K562 (cell line): ENCODE data around the gene UBFD1. TPM values are rescaled to one million over a fixed set of nuclear protein-coding genes. Genes with fewer than 3 reads are reported as not detected.
A peak's percentile ranks its signal among the peaks of the same experiment; 100 is the strongest.

Experiments used
- ATAC-seq: fragments of 200-7000 bp; cut with Tn5 transposase; 3 replicates; pipeline ENCODE4 v1.9.1; 2020; ENCODE audit warnings: moderate library complexity
- BruUV-seq: library from RNA; stranded (reverse); fragments of 400-500 nt; replicated peaks from 2 replicates; lab custom pipeline; 2021; lab: Mats Ljungman, UMichigan
- CTCF ChIA-PET: fragments of 300-600 bp; formaldehyde crosslinking; extraction: SDS; loops from one replicate; lab custom pipeline; 2021; ENCODE audit warnings: low intra/inter-chr PET ratio; lab: Yijun Ruan, JAX
- POLR2A ChIA-PET: fragments of 300-600, 350-650 bp; sonication (Branson Sonifier 250); formaldehyde crosslinking; extraction: SDS; loops from one replicate; lab custom pipeline; 2021; ENCODE audit warnings: antibody characterized with exemption, inconsistent platforms; lab: Yijun Ruan, JAX
- DNase-seq, 4 experiments: peaks; one replicate each; pipeline versions ENCODE4 v3.0.0 to v3.0.0-alpha.2; 2011 to 2018; ENCODE audit warnings: low spot score in 3 of 4, mixed read lengths in 3 of 4; ENCODE audit errors: extremely low read depth in 1 of 4
- FAIRE-seq: peaks from 2 replicates; lab custom pipeline; 2011; peaks lifted over from hg19 to GRCh38; lab: Jason Lieb, UNC
- H2AFZ ChIP-seq: 2 replicates; pipeline ENCODE4 v1.6.0; 2011; ENCODE audit warnings: low read depth, low read length, control low read depth, inconsistent platforms
- H3K27ac ChIP-seq: fragments of 200-600 bp; 3 replicates; pipeline ENCODE4 v1.8.0; 2011; ENCODE audit warnings: low read depth, mild to moderate bottlenecking, control low read depth, inconsistent platforms, low read length, moderate library complexity, mixed read lengths; ENCODE audit errors: extremely low read depth
- H3K27me3 ChIP-seq, 2 experiments: fragments of 300-600 bp in 1 of 2; 2 replicates in 1 of 2; 3 replicates in 1 of 2; pipeline versions ENCODE4 v1.6.0 to v1.8.0; 2011; ENCODE audit warnings: inconsistent platforms in 2 of 2, low read length in 2 of 2, mild to moderate bottlenecking in 1 of 2, mixed read lengths in 1 of 2, moderate library complexity in 1 of 2; ENCODE audit not compliant: control insufficient read depth in 2 of 2, insufficient read depth in 2 of 2
- H3K36me3 ChIP-seq: fragments of 300-600 bp; 3 replicates; pipeline ENCODE4 v1.8.0; 2011; ENCODE audit warnings: mild to moderate bottlenecking, low read length, inconsistent platforms; ENCODE audit not compliant: control insufficient read depth, insufficient read depth
- H3K4me1 ChIP-seq, 2 experiments: fragments of 200-600 bp in 1 of 2; replicated peaks in 1 of 2; 2 replicates in 1 of 2; 3 replicates in 1 of 2; pipeline versions ENCODE4 v1.5.1 to v1.8.0; 2011; ENCODE audit warnings: inconsistent platforms in 2 of 2, low read length in 2 of 2, mild to moderate bottlenecking in 1 of 2, mixed read lengths in 1 of 2, moderate library complexity in 1 of 2; ENCODE audit not compliant: control insufficient read depth in 2 of 2, insufficient read depth in 2 of 2
- H3K4me2 ChIP-seq: 2 replicates; pipeline ENCODE4 v1.6.1; 2011; ENCODE audit warnings: low read length, control low read depth, inconsistent platforms, mixed read lengths; ENCODE audit not compliant: insufficient read depth
- H3K4me3 ChIP-seq: fragments of 200-600 bp; sonication (generic), shearing (Covaris generic); 2 replicates; pipeline ENCODE4 v1.5.1; 2016; ENCODE audit warnings: control low read depth, inconsistent platforms
- H3K79me2 ChIP-seq: fragments of 200-600 bp; 3 replicates; pipeline ENCODE4 v1.8.0; 2011; ENCODE audit warnings: low read length, inconsistent platforms; ENCODE audit not compliant: control insufficient read depth, insufficient read depth
- H3K9ac ChIP-seq, 2 experiments: 2 replicates each; pipeline versions ENCODE4 v1.6.0 to v1.6.1; 2011; ENCODE audit warnings: low read depth in 2 of 2, low read length in 2 of 2, control low read depth in 1 of 2, inconsistent platforms in 1 of 2, mild to moderate bottlenecking in 1 of 2, mixed read lengths in 1 of 2; ENCODE audit not compliant: insufficient read depth in 1 of 2
- H3K9me1 ChIP-seq: one replicate; pipeline ENCODE4 v1.6.0; 2011; ENCODE audit warnings: inconsistent platforms, mild to moderate bottlenecking, low read length, moderate library complexity; ENCODE audit not compliant: control insufficient read depth, insufficient read depth
- H3K9me3 ChIP-seq: replicated peaks from 2 replicates; pipeline ENCODE4 v1.5.1; 2011; ENCODE audit warnings: low read depth, low read length, inconsistent platforms; ENCODE audit not compliant: control insufficient read depth, insufficient read depth
- H4K20me1 ChIP-seq: replicated peaks from 2 replicates; pipeline ENCODE4 v1.6.1; 2011; ENCODE audit warnings: low read length, inconsistent platforms, mixed read lengths; ENCODE audit not compliant: control insufficient read depth, insufficient read depth
- CEBPB ChIP-seq: fragments of 450-650 bp; IDR thresholded peaks from 2 replicates; pipeline ENCODE4 v1.6.1; 2016; ENCODE audit warnings: missing genetic modification characterization, missing compliant biosample characterization
- CEBPG ChIP-seq, 3 experiments: fragments of 200-800 bp in 1 of 3; sonication (Bioruptor generic) in 1 of 3; sonication (generic) in 1 of 3; formaldehyde crosslinking in 1 of 3; IDR thresholded peaks in 2 of 3; conservative IDR thresholded peaks in 1 of 3; 2 replicates each; pipeline versions ENCODE4 v1.6.1 to v1.8.0; 2016 to 2022; ENCODE audit warnings: missing compliant biosample characterization in 2 of 3, missing genetic modification characterization in 2 of 3, mild to moderate bottlenecking in 1 of 3, missing genetic modification reagents in 1 of 3
- MIER1 ChIP-seq: fragments of 450-650 bp; IDR thresholded peaks from 2 replicates; pipeline ENCODE4 v1.6.1; 2016; ENCODE audit warnings: antibody characterized with exemption, mild to moderate bottlenecking, low read depth
- NR2F6 ChIP-seq: fragments of 450-650 bp; formaldehyde crosslinking; IDR thresholded peaks from 2 replicates; pipeline ENCODE4 v1.4.0; 2020; ENCODE audit warnings: mild to moderate bottlenecking
- POLR3A ChIP-seq: IDR thresholded peaks from 2 replicates; pipeline ENCODE4 v1.6.1; 2011; ENCODE audit warnings: borderline replicate concordance, mild to moderate bottlenecking, moderate library complexity; ENCODE audit not compliant: insufficient read length, insufficient read depth; ENCODE audit errors: extremely low read depth
- SRF ChIP-seq, 2 experiments: fragments of 250-450, 450-650 bp in 1 of 2; sonication (Bioruptor Pico) in 1 of 2; sonication (generic) in 1 of 2; formaldehyde crosslinking; IDR thresholded peaks; 2 replicates each; pipeline versions ENCODE4 v1.5.0 to v1.5.1; 2020 to 2022; ENCODE audit warnings: mild to moderate bottlenecking in 1 of 2, missing genetic modification reagents in 1 of 2
- ZKSCAN3 ChIP-seq: fragments of 250-450 bp; sonication (Bioruptor Pico); IDR thresholded peaks from 2 replicates; pipeline ENCODE4 v1.4.0; 2020
- ZNF121 ChIP-seq: sonication (generic); formaldehyde crosslinking; conservative IDR thresholded peaks from 2 replicates; pipeline ENCODE4 v1.8.0; 2022; ENCODE audit warnings: missing genetic modification reagents
- WGBS: fragments of 100-300 bp; shearing (Covaris generic); methylation state at CpG from one replicate; pipeline ENCODE4 v1.1.6; 2016; ENCODE audit warnings: low coverage, mixed read lengths; ENCODE audit not compliant: insufficient coverage; ENCODE audit errors: missing lambda C conversion rate; 5-methylcytosine and 5-hydroxymethylcytosine counted together
- in situ Hi-C: fragments of 300-500 bp; cut with MboI; formaldehyde crosslinking; loops from 4 replicates; pipeline ENCODE4 v1.15.0; 2018; ENCODE audit warnings: inconsistent platforms, mixed read lengths
- intact Hi-C: fragments of 100-400 bp; cut with micrococcal nuclease; formaldehyde crosslinking; loops from 2 replicates; pipeline ENCODE4 v1.14.2; 2022
- polyA plus RNA-seq, 8 experiments: library from polyadenylated mRNA; depleted of rRNA in 4 of 8; stranded (reverse) in 5 of 8; unstranded in 3 of 8; fragments of >200 nt; fragmentation: Nextera tagmentation in 2 of 8; fragmentation: Illumina TruSeq in 1 of 8; extraction: Ambion mirVana in 2 of 8; extraction: Trizol in 1 of 8; gene quantifications; 2 replicates each; pipeline versions ENCODE4 v1.2.1 to v1.2.3, GENCODE V29; 2011 to 2014; ENCODE audit warnings: inconsistent platforms in 1 of 8, missing spikeins in 1 of 8
- total RNA-seq, 7 experiments: library from RNA; depleted of rRNA in 6 of 7; stranded (reverse); fragments of >200 nt in 6 of 7; fragmentation: Illumina TruSeq in 2 of 7; extraction: Trizol in 2 of 7; gene quantifications; 2 replicates each; pipeline versions ENCODE4 v1.2.1 to v1.2.3, GENCODE V29; 2011 to 2021; ENCODE audit warnings: low replicate concordance in 1 of 7
- TF ChIP-seq, protein P1 (sequence below): IDR thresholded peaks from 3 replicates; pipeline ENCODE4 v1.6.1; 2011; ENCODE audit warnings: borderline replicate concordance, mild to moderate bottlenecking, moderate library complexity; ENCODE audit not compliant: insufficient read length; ENCODE audit errors: extremely low read depth

Gene UBFD1
- total and polyA plus RNA-seq, 9 of the 15 experiments (the other 6 are each of a cell fraction or from before 2014, with no cell fraction given), result 10.7 to 66.2 (median 34.0) TPM

DNA sequence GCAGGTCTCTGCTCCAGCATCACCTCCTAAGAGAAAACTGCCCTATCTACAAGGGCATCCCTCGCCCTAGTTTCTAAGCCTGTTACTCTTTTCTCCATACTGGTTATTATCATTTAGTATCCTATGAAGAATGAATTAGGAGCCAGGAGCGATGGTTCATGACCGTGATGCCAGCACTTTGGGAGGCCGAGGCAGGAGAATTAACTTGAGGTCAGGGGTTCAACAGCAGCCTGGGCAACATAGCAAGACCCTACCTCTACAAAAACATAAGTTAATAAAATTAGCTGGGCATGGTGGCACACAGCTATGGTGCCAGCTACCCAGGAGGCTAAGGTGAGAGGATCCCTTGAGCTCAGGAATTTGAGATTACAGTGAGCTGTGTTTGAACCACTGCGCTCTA, 7.6 kb upstream of the UBFD1 start:
- Histone ChIP-seq H3K36me3 (peaks cover 87% of the 10 kb centered on the region), H4K20me1 (no peaks in the 10 kb centered on the region), H3K79me2 (peaks cover 7% of the 10 kb centered on the region; the same call in 2 of the 3 replicates), H3K4me1 (no peaks in the 10 kb centered on the region), H2AFZ (no peak overlapping the region), H3K4me3 (no peak overlapping the region), H3K27me3 (no peaks in the 10 kb centered on the region), H3K9ac (no peak overlapping the region), H3K27ac (no peak overlapping the region), H3K9me3 (no peaks in the 10 kb centered on the region), H3K4me2 (no peak overlapping the region), H3K9me1 (no peaks in the 10 kb centered on the region)
- BruUV-seq, result no TSS peak
- ChIA-PET POLR2A (interaction anchor here (3.3 kb wide), 1 partner anchor 10 kb away, joined by 15 read pairs; no protein-coding TSS in a partner anchor), CTCF (no interaction called here)
- ATAC-seq (no peak), DNase-seq (no peak), FAIRE-seq (no peak)
- TF ChIP-seq NR2F6 (CRISPR knock-in tag) (no peak), ZNF121 (peak; percentile 76; the same call in 1 of the 2 replicates)
- in situ Hi-C loops, result no loop called here
- WGBS, result 93% methylated on average over 4 of the region's 5 CpGs
- intact Hi-C loops, result loop anchor here (10.0 kb wide), 2 partner anchors 115 to 175 kb away; no protein-coding TSS in a partner anchor

DNA sequence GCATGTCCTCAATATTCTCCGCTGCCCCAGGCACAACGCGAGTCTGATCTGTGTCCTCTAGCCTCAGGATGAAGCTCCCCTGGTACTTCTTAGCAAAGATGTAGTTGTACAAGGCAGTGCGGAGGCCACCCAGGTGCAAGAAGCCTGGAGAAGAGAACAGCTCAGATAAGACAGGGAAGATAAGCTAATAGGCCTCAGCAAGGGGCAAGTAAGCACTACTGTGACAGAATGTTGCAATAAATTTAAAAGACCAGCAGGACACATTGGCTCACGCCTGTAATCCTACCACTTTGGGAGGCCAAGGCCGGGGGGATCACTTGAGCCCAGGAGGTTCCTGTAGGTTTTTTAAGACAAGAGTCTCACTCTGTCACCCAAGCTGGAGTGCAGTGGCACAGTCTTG, 5.4 kb upstream of the UBFD1 start:
- ChIA-PET POLR2A (interaction anchor here (0.6 kb wide), 1 partner anchor 21 kb away, joined by 4 read pairs; no protein-coding TSS in a partner anchor), CTCF (no interaction called here)
- Histone ChIP-seq H3K27me3 (no peaks in the 10 kb centered on the region), H3K36me3 (peaks cover 66% of the 10 kb centered on the region), H3K4me3 (no peak overlapping the region), H3K79me2 (peaks cover 29% of the 10 kb centered on the region), H3K27ac (no peak overlapping the region), H3K4me1 (peaks cover 6% of the 10 kb centered on the region in 2 experiments; a peak in 3 of 5 replicates), H2AFZ (no peak overlapping the region), H4K20me1 (no peaks in the 10 kb centered on the region), H3K9me3 (no peaks in the 10 kb centered on the region), H3K9ac (no peak overlapping the region), H3K9me1 (no peaks in the 10 kb centered on the region), H3K4me2 (no peak overlapping the region)
- no peak for DNase-seq
- intact Hi-C loops (loop anchor here (10.0 kb wide), 2 partner anchors 117 to 173 kb away; no protein-coding TSS in a partner anchor), in situ Hi-C loops (no loop called here)
- no peak for ATAC-seq
- no peak for FAIRE-seq
- 74% methylated on average over 6 of the region's 6 CpGs for WGBS
- TF ChIP-seq CEBPG (CRISPR knock-in tag; IDR thresholded peaks at IDR 0.05) (no peak), CEBPG (tag; conservative IDR thresholded peaks at IDR 0.05 in 1 of 2, IDR thresholded peaks at IDR 0.05 in 1 of 2) (0 out of 4 replicates have a peak, but pooled peaks of 1 of the 2 experiments have one; percentile 12), CEBPB (tag) (0 out of 2 replicates have a peak, but pooled peaks have one; percentile 7), POLR3A (no peak), MIER1 (no peak), SRF (CRISPR knock-in tag; IDR thresholded peaks at IDR 0.05) (no peak), ZKSCAN3 (CRISPR knock-in tag) (no peak)
- TF ChIP-seq, protein P1, sequence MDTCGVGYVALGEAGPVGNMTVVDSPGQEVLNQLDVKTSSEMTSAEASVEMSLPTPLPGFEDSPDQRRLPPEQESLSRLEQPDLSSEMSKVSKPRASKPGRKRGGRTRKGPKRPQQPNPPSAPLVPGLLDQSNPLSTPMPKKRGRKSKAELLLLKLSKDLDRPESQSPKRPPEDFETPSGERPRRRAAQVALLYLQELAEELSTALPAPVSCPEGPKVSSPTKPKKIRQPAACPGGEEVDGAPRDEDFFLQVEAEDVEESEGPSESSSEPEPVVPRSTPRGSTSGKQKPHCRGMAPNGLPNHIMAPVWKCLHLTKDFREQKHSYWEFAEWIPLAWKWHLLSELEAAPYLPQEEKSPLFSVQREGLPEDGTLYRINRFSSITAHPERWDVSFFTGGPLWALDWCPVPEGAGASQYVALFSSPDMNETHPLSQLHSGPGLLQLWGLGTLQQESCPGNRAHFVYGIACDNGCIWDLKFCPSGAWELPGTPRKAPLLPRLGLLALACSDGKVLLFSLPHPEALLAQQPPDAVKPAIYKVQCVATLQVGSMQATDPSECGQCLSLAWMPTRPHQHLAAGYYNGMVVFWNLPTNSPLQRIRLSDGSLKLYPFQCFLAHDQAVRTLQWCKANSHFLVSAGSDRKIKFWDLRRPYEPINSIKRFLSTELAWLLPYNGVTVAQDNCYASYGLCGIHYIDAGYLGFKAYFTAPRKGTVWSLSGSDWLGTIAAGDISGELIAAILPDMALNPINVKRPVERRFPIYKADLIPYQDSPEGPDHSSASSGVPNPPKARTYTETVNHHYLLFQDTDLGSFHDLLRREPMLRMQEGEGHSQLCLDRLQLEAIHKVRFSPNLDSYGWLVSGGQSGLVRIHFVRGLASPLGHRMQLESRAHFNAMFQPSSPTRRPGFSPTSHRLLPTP, result no peak
- BruUV-seq, result no TSS peak
